PFSK-1 (cell line): ENCODE data around the gene APLP1.

Experiments
- FOXP2 ChIP-seq: optimal IDR thresholded peaks from 2 replicates; pipeline ENCODE3; 2011; ENCODE audit warnings: borderline replicate concordance, control low read depth, inconsistent platforms; ENCODE audit not compliant: insufficient read depth; ENCODE audit errors: extremely low read length, extremely low read depth
- POLR2AphosphoS5 ChIP-seq: IDR thresholded peaks from 2 replicates; pipeline ENCODE4 v1.6.1; 2012; ENCODE audit warnings: low read depth, mild to moderate bottlenecking, control low read depth, low read length, moderate library complexity
- SIN3A ChIP-seq: IDR thresholded peaks from 2 replicates; pipeline ENCODE4 v1.6.1; 2012; ENCODE audit warnings: mild to moderate bottlenecking, low read length, moderate library complexity, borderline replicate concordance; ENCODE audit not compliant: insufficient read depth
- TAF1 ChIP-seq: IDR thresholded peaks from 2 replicates; pipeline ENCODE4 v1.6.1; 2012; ENCODE audit warnings: low read length, control low read depth, borderline replicate concordance; ENCODE audit not compliant: insufficient read depth
- TF ChIP-seq, protein P1 (sequence below), 2 experiments: IDR thresholded peaks; 2 replicates each; pipeline versions ENCODE4 v1.6.1 to v1.8.0; 2011 to 2012; ENCODE audit warnings: low read depth in 2 of 2, low read length in 2 of 2, control low read depth in 1 of 2, inconsistent platforms in 1 of 2, mild to moderate bottlenecking in 1 of 2, moderate library complexity in 1 of 2; ENCODE audit not compliant: insufficient read depth in 1 of 2

APLP1 gene

GRCh38 chr19:35919306-35919705 is 50.9 kb downstream of the APLP1 start:
- TF ChIP-seq SIN3A, result no peak
- no peak for TF ChIP-seq FOXP2
- TF ChIP-seq POLR2AphosphoS5, result no peak
- TF ChIP-seq, protein P1, sequence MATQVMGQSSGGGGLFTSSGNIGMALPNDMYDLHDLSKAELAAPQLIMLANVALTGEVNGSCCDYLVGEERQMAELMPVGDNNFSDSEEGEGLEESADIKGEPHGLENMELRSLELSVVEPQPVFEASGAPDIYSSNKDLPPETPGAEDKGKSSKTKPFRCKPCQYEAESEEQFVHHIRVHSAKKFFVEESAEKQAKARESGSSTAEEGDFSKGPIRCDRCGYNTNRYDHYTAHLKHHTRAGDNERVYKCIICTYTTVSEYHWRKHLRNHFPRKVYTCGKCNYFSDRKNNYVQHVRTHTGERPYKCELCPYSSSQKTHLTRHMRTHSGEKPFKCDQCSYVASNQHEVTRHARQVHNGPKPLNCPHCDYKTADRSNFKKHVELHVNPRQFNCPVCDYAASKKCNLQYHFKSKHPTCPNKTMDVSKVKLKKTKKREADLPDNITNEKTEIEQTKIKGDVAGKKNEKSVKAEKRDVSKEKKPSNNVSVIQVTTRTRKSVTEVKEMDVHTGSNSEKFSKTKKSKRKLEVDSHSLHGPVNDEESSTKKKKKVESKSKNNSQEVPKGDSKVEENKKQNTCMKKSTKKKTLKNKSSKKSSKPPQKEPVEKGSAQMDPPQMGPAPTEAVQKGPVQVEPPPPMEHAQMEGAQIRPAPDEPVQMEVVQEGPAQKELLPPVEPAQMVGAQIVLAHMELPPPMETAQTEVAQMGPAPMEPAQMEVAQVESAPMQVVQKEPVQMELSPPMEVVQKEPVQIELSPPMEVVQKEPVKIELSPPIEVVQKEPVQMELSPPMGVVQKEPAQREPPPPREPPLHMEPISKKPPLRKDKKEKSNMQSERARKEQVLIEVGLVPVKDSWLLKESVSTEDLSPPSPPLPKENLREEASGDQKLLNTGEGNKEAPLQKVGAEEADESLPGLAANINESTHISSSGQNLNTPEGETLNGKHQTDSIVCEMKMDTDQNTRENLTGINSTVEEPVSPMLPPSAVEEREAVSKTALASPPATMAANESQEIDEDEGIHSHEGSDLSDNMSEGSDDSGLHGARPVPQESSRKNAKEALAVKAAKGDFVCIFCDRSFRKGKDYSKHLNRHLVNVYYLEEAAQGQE (IDR thresholded peaks at IDR 0.05; ENCODE audit: insufficient read depth in 1 of 2, low read depth in 2 of 2, low read length in 2 of 2), result no peak
- no peak for TF ChIP-seq TAF1

DNA sequence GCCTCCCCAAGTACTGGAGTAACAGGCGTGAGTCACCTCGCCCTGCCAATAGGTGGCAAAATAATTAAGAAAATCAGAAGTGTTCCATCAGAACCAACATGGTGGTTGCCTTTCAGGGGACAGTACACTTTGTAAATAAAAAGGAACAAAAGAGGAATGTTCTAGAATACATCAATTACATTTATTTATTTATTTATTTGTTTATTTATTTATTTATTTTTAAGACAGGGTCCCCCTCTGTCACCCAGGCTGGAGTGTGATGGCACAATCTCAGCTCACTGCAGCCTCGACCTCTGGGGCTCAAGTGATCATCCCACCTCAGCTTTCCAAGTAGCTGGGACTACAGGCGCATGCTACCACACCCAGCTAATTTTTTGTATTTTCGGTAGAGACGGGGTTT is 52.6 kb downstream of the APLP1 start:
- no peak for TF ChIP-seq TAF1
- no peak for TF ChIP-seq POLR2AphosphoS5
- no peak for TF ChIP-seq FOXP2
- TF ChIP-seq, protein P1 (IDR thresholded peaks at IDR 0.05; ENCODE audit: insufficient read depth in 1 of 2, low read depth in 2 of 2, low read length in 2 of 2), result no peak
- no peak for TF ChIP-seq SIN3A

DNA sequence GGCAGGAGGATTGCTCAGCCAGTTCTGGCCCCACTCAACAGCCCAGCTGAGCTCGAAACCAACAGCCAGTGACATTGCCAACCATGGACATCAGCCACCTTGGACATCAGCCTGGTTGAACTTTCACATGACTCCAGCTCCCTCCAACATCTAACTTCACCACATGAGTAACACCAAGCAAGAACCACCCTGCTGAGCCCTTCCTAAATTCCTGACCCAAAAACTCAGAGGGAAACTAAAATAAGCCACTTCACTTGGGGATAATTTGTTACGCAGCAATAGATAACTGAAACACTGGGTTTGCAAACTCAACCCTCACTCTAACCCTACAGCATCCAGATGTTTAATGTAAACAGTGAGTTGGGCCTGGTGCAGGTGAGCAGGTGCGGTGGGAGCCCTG is 57.1 kb downstream of the APLP1 start:
- no peak for TF ChIP-seq TAF1
- TF ChIP-seq POLR2AphosphoS5, result no peak
- TF ChIP-seq FOXP2, result no peak
- TF ChIP-seq SIN3A, result no peak
- TF ChIP-seq, protein P1 (IDR thresholded peaks at IDR 0.05; ENCODE audit: insufficient read depth in 1 of 2, low read depth in 2 of 2, low read length in 2 of 2), result no peak

DNA sequence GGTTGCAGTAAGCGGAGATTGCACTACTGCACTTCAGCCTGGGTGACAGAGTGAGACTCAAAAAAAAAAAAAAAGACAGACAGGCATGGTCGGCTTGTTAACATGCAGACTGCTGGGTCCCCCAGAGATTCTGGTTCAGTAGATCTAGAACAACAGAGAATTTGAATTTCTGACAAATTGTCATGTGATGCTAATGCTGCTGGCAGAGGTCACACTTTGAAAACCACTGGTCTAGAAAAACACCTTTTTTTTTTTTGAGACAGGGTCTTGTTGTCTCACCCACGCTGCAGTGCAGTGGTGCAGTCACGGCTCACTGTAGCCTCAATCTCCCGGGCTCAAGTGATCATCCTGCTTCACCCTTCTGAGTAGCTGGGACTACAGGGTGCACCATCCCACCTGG is 60.1 kb downstream of the APLP1 start:
- TF ChIP-seq, protein P1 (IDR thresholded peaks at IDR 0.05; ENCODE audit: insufficient read depth in 1 of 2, low read depth in 2 of 2, low read length in 2 of 2), result no peak
- no peak for TF ChIP-seq POLR2AphosphoS5
- TF ChIP-seq SIN3A, result no peak
- TF ChIP-seq TAF1, result no peak
- TF ChIP-seq FOXP2, result no peak
